ENCODE measurements around the gene PPFIBP2. TPM values are rescaled to one million over a fixed set of nuclear protein-coding genes. Genes with fewer than 3 reads are reported as not detected.

Gene PPFIBP2
- total and polyA plus RNA-seq, 12 donors: 11.4 to 36.5 (median 21.1) TPM

- Histone ChIP-seq H3K4me3 (no peak overlapping the region), H3K27me3 (no peaks in the 10 kb centered on the region), H3K36me3 (replicated peaks in 1 of 2) (no peaks in the 10 kb centered on the region), H3K4me1 (replicated peaks in 1 of 2) (peaks cover 5 to 14% of the 10 kb centered on the region in 2 donors), H3K9me3 (replicated peaks in 1 of 3) (no peaks in the 10 kb centered on the region), H3K27ac (no peak overlapping the region)
- no peak for DNase-seq
- TF ChIP-seq CTCF (IDR thresholded peaks at IDR 0.05) (no peak), POLR2A (IDR thresholded peaks at IDR 0.05) (no peak)
- intact Hi-C loops (cut with DNase I): no loop called here
- WGBS, 4 donors: 84 to 87% (median 86%) methylated on average over 2 of the region's 2 CpGs
Observed at GRCh38 chr11:7586376-7586775, 72.6 kb downstream of the PPFIBP2 start.

GRCh38 chr11:7587712-7588111, 73.9 kb downstream of the PPFIBP2 start:
- DNase-seq: no peak
- WGBS, 4 donors: 94 to 98% (median 96%) methylated on average over 2 of the region's 2 CpGs
- Histone ChIP-seq H3K9me3 (replicated peaks in 1 of 3) (no peaks in the 10 kb centered on the region), H3K4me3 (no peak overlapping the region), H3K4me1 (replicated peaks in 1 of 2) (peaks cover 2 to 13% of the 10 kb centered on the region in 2 donors), H3K36me3 (replicated peaks in 1 of 2) (no peaks in the 10 kb centered on the region), H3K27me3 (no peaks in the 10 kb centered on the region), H3K27ac (no peak overlapping the region)
- no peak for TF ChIP-seq CTCF (IDR thresholded peaks at IDR 0.05)
- no peak for TF ChIP-seq POLR2A (IDR thresholded peaks at IDR 0.05)
- intact Hi-C loops (cut with DNase I): no loop called here

GRCh38 chr11:7589861-7590260, 76.1 kb downstream of the PPFIBP2 start:
- Histone ChIP-seq H3K4me1 (replicated peaks in 1 of 2) (peaks cover 0 to 7% of the 10 kb centered on the region in 2 donors), H3K36me3 (replicated peaks in 1 of 2) (no peaks in the 10 kb centered on the region), H3K27me3 (no peaks in the 10 kb centered on the region), H3K27ac (no peak overlapping the region), H3K4me3 (no peak overlapping the region), H3K9me3 (replicated peaks in 1 of 3) (no peaks in the 10 kb centered on the region)
- TF ChIP-seq CTCF (IDR thresholded peaks at IDR 0.05) (no peak), POLR2A (IDR thresholded peaks at IDR 0.05) (no peak)
- intact Hi-C loops (cut with DNase I): no loop called here
- 86 to 93% (median 91%) methylated on average over 2 of the region's 2 CpGs for WGBS, 4 donors
- DNase-seq: no peak

- H3K4me1 ChIP-seq (replicated peaks in 1 of 2): peaks cover 0 to 7% of the 10 kb centered on the region in 2 donors
- H3K27ac ChIP-seq: no peak overlapping the region
- TF ChIP-seq POLR2A (IDR thresholded peaks at IDR 0.05) (no peak), CTCF (IDR thresholded peaks at IDR 0.05) (no peak)
- H3K27me3 ChIP-seq: no peaks in the 10 kb centered on the region
- 82 to 88% (median 84%) methylated on average over 2 of the region's 2 CpGs for WGBS, 4 donors
- no peak for DNase-seq
- no peak overlapping the region for H3K4me3 ChIP-seq
- no peaks in the 10 kb centered on the region for H3K9me3 ChIP-seq (replicated peaks in 1 of 3)
- H3K36me3 ChIP-seq (replicated peaks in 1 of 2): no peaks in the 10 kb centered on the region
- intact Hi-C loops (cut with DNase I): no loop called here
Observed at GRCh38 chr11:7590529-7590928, 76.7 kb downstream of the PPFIBP2 start.

All from adrenal gland (tissue), 12 donors.